Coronary artery (tissue), 2 donors: ENCODE results near the gene SLC35A3.
"Not testable (repeated sequence)": the region's sequence is repeated elsewhere in the genome, so short reads cannot be mapped to it uniquely, and the experiment has no call there.

ENCODE experiments used
- DNase-seq: peaks from one replicate; pipeline ENCODE4 v3.0.0-alpha.2; 2017; ENCODE audit warnings: low spot score
- H3K27ac ChIP-seq, 2 donors: fragments of 200-600 bp; sonication (generic); one replicate each; pipeline ENCODE4 v1.5.1; 2016 to 2019
- H3K4me3 ChIP-seq: fragments of 200-600 bp; sonication (generic); 2 replicates; pipeline ENCODE4 v1.5.1; 2016; ENCODE audit warnings: mild to moderate bottlenecking, moderate library complexity
- TF ChIP-seq, protein P1 (sequence below): fragments of 200-600 bp; sonication (generic); IDR thresholded peaks from one replicate; pipeline ENCODE4 v1.5.1; 2019; ENCODE audit warnings: antibody characterized with exemption

Gene SLC35A3

DNA sequence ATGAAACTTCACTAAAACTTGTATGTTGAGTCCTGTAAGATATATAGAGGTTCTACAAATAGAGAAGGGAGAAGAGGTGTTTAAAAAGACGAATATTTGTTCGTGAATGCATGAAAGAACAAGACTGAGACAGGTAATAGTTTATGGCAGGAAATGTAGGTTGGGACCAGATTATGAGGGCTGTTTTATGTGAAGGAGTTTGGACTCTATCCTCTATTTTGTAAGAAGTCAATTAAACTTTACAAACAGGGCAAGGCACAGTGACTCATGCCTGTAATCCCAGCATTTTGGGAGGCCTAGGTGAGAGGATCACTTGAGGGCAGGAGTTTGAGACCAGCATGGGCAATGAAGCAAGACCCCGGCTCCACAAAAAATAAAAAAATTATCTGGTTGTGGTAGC, 5.7 kb downstream of the SLC35A3 start:
- Histone ChIP-seq H3K4me3 (no peak overlapping the region), H3K27ac (no peak overlapping the region)
- DNase-seq: no peak
- TF ChIP-seq, protein P1, sequence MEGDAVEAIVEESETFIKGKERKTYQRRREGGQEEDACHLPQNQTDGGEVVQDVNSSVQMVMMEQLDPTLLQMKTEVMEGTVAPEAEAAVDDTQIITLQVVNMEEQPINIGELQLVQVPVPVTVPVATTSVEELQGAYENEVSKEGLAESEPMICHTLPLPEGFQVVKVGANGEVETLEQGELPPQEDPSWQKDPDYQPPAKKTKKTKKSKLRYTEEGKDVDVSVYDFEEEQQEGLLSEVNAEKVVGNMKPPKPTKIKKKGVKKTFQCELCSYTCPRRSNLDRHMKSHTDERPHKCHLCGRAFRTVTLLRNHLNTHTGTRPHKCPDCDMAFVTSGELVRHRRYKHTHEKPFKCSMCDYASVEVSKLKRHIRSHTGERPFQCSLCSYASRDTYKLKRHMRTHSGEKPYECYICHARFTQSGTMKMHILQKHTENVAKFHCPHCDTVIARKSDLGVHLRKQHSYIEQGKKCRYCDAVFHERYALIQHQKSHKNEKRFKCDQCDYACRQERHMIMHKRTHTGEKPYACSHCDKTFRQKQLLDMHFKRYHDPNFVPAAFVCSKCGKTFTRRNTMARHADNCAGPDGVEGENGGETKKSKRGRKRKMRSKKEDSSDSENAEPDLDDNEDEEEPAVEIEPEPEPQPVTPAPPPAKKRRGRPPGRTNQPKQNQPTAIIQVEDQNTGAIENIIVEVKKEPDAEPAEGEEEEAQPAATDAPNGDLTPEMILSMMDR: no peak

DNA sequence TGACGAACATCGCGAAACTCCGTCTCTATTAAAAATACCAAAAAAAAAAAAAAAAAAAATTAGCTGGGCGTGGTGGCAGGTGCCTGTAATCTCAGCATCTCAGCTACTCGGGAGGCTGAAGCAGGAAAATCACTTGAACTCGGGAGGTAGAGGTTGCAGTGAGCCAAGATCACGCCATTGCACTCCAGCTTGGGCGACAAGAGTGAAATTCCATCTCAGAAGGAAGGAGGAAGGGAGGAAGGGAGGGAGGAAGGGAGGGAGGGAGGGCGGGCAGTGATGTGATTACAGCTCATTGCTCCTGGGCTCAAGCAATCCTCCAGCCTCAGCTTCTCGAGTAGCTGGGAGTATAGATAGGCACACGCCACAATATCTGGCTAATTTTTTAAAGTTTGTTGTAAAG, 7.5 kb downstream of the SLC35A3 start:
- not testable (repeated sequence) for H3K4me3 ChIP-seq, H3K27ac ChIP-seq, DNase-seq

DNA sequence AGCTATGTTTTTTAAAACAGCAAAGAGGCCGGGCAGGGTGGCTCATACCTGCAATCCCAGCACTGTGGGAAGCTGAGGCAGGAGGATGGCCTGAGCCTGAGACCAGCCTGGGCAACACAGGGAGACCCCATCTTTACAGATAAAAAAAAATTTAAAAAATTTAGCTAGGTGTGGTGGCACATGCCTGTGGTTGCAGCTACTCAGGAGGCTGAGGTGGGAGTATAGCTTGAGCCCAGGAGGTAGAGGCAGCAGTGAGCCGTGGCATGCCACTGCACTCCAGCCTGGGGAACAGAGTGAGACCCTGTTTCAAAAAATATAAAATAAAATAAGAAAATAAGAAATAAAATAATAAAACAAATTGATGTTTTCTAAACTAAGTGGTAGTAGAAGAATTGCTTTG, 8.4 kb downstream of the SLC35A3 start:
- H3K4me3 ChIP-seq: no peak overlapping the region
- TF ChIP-seq, protein P1: no peak
- H3K27ac ChIP-seq: no peak overlapping the region
- no peak for DNase-seq

DNA sequence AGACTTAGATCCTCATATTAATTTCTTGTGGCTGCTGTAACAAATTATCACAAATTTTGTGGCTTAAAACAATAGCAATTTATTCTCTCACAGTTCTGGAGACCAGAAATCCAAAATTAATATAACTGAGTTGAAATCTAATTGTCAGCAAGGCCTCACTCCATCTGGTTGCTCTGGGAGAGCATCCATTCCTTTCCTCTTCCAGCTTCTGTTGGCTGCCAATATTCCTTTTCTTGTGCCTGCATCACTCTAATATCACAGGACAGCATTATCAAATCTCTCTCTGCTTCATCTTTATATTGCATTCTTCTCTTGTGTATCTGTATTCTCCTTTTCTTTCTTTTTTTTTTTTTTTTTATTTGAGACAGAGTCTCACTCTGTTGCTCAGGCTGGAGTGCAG, 9.3 kb downstream of the SLC35A3 start:
- TF ChIP-seq, protein P1: no peak
- Histone ChIP-seq H3K4me3 (no peak overlapping the region), H3K27ac (no peak overlapping the region)
- no peak for DNase-seq

DNA sequence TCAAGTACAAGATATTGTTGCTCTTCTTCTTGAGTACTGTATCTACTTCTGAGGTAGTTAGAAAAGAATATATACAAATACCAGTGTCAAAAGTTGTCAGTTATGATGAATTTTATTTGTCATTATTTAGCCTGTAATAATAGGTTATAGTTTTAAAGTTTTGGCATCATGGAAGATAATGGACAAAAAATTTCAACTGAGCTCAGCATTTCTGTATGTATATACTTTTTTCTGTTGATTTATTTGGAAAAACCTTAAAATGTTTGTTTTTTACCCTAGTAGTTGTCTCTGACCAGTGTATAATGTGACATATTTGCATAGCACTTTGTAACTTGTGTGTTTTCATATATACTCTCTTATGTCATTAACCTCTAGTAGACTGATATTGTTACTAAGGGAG, 11.1 kb downstream of the SLC35A3 start:
- DNase-seq: no peak
- TF ChIP-seq, protein P1: no peak
- H3K4me3 ChIP-seq: no peak overlapping the region
- no peak overlapping the region for H3K27ac ChIP-seq

DNA sequence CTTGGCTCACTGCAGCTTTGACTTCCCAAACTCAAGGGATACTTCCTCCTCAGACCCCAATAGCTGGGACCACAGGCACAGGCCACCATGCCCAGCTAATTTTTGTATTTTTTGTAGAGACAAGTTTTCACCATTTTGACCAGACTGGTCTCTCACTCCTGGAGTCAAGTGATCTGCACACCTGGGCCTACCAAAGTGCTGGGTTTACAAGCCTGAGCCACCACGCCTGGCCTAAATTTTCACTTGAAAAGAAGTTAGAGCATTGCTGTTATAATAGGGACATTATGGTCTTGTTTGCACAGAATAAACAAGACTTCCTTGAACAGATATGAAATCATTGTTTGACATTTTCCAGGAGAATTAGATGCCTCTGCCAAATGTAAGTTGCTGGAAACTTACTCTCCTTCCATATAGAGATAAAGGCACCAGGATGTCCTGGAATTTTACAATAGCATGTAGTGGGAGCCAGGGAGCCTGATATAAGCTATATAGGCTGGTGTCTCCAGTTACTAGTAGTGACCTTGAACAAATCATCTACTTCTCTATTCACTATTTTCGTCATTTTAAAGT, 16.9 kb downstream of the SLC35A3 start:
- TF ChIP-seq, protein P1: no peak
- Histone ChIP-seq H3K4me3 (no peak overlapping the region), H3K27ac (no peak overlapping the region)
- DNase-seq: no peak

DNA sequence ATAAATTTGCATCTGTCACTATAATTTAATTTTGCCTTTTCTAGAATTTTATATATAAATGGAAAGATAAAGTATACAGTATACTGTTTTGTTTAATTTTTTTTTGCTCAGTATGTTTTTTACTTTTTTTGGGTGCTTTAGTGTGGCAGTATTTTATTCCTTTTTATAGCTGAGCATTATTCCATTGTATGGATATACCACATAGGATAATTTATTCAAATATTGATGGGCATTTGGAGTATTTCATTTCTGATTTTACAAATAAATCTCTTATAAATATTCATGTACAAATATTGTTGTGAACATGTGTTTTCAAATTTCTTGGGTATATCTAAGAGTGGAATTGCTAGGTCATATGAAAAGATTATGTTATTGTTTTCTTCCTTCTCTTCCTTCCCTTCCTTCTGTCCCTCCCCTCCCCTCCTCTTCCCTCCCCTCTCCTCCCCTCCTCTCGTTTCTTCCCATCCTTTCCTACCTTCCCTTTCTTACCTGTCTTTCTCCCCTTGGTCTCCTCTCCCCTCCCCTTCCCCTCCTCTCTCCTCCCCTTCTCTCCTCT, 18.5 kb downstream of the SLC35A3 start:
- DNase-seq: no peak
- Histone ChIP-seq H3K4me3 (no peak overlapping the region), H3K27ac (no peak overlapping the region)
- TF ChIP-seq, protein P1: no peak
